SH-SY5Y (cell line): Measurements from ENCODE around the gene PCYT1A.

ENCODE experiments used
- GATA2 ChIP-seq: IDR thresholded peaks from 2 replicates; pipeline ENCODE4 v1.6.1; 2011; ENCODE audit warnings: mild to moderate bottlenecking, low read depth, low read length
- GATA3 ChIP-seq: IDR thresholded peaks from 2 replicates; pipeline ENCODE4 v1.6.1; 2011; ENCODE audit warnings: low read depth, mild to moderate bottlenecking, low read length, moderate library complexity

GRCh38 chr3:196320137-196320536 lies 32.6 kb upstream of the PCYT1A start:
- no peak for TF ChIP-seq GATA2
- no peak for TF ChIP-seq GATA3
